Activated CD4-positive, alpha-beta T cell treated with anti-CD3 and anti-CD28 coated beads, Interleukin-2, amount 50 U/mL, for 24 hours (primary cell): ENCODE measurements around the gene THEM4.
A peak's percentile ranks its signal among the peaks of the same experiment; 100 is the strongest.
"Not testable (repeated sequence)": the region's sequence is repeated elsewhere in the genome, so short reads cannot be mapped to it uniquely, and the experiment has no call there.

Source experiments
- DNase-seq, 2 donors: peaks; one replicate each; pipeline ENCODE4 v3.0.0-alpha.2; 2020; ENCODE audit warnings: low read depth in 1 of 2, low spot score in 1 of 2

Gene THEM4

DNA sequence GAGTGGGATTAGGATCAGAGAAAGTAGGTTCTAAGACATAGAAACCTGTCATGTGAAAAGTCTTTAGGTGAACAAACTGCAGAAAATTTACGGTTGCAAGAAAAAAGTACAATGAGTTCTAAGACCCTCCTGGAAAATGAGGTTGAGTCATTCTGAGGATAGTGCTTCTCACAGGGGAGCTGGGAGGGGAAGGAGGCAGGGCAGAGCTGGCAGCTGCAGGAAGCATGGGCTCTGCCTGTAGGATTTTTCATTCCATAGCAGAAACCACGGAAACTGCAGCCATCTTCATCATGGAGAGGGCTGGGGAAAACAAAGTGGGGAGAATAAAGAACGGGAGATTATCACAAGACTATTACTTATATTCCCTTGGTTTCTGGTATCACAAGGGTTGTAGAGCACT lies 25.8 kb upstream of the THEM4 start:
- no peak for DNase-seq

DNA sequence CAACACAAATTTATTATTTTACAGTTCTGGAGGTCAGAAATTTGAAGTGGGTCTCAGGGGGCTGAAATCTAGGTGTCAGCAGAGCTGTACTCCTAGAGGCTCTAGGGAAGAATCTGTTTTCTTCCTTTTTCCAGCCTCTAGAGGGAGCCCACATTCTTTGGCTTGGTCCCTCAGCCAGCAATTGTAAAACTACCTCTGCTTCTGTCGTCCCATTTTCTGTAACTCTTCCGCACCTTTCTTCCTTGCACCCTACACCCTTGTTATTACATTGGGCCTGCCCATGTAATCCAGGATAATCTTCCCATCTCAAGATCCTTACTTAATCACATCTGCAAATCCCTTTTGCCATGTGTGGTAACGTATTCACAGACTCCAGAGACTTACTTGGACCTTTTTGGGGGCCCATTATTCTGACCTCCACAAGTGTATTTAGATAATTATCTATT lies 24.8 kb upstream of the THEM4 start:
- DNase-seq = peak in 1 of 2 donors; percentile 53

DNA sequence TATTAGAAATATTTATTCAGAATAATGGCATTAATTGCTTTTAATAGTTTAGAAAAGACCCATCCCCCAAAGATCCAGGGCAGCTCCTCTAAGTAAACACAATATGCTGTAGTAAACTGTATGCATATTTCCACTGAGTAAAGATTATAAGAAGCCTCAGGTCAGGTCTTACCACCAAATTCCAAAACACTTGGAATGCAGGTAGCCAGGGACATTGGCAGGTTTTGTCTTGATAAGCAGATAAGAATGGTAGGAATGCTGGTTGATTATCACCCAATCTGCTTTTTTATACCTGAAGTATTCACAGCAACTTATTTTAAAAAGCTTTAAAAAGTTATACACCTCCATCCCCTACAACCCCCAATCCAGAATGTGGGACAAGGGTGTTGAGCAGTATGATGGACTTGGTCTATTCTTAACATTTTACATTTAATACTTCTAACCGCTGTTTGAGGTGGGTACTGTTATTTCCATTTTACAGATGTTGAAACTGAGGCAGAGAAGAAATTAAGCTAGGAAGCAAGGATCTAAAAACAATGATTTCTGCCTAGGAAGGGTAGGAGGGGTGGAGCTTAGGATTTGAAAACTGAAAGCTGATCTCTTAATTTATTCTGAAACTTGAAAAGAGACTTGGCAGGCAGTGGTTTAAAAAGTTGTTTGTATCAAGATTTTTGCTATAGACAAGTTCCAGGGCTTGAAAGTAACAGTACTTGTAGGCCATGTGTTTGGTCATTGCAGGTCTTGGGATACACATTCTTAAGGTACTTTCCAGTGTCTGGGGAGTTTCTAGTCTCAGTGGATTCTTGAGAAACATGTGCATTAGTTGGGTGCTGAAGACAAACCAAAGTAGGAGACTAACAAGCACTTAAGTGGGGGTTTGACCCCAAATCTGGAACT lies 15.6 kb upstream of the THEM4 start:
- DNase-seq = no peak

DNA sequence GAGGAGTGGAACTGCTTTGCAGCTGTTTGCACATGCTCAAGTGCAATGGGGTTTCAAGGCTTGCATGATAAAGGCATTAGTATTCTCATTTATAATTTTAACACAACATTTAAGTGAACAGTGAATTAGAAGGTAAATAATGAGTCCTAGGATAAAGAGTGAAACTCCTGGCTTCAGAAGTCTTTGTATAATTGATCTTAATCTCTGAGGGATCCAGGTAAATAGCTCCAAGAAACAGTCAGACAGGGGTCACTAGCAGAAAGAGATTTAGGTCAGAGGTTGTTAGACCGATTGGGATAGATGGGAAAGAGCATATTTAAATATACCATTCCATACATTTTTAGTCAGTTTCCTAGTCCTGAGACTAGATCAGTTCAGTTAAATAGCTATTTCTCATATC lies 14.1 kb upstream of the THEM4 start:
- no peak for DNase-seq

DNA sequence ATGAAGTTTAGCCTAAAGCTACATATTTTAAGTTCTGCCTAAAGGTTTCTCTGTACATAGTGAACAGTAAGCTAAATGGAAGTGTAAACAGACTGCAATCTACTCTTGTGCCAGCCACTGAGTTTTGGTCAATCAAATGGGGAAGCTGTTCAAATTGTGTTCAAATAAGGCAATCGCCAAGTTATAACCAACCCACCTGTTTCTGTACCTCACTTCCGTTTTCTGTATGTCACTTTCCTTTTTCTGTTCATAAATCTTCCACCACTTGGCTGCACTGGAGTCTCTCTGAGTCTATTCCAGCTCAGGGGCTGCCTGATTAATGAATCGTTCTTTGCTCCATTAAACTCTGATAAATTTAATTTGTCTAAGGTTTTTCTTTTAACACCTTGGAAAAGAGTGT lies 10.8 kb upstream of the THEM4 start:
- no peak for DNase-seq

DNA sequence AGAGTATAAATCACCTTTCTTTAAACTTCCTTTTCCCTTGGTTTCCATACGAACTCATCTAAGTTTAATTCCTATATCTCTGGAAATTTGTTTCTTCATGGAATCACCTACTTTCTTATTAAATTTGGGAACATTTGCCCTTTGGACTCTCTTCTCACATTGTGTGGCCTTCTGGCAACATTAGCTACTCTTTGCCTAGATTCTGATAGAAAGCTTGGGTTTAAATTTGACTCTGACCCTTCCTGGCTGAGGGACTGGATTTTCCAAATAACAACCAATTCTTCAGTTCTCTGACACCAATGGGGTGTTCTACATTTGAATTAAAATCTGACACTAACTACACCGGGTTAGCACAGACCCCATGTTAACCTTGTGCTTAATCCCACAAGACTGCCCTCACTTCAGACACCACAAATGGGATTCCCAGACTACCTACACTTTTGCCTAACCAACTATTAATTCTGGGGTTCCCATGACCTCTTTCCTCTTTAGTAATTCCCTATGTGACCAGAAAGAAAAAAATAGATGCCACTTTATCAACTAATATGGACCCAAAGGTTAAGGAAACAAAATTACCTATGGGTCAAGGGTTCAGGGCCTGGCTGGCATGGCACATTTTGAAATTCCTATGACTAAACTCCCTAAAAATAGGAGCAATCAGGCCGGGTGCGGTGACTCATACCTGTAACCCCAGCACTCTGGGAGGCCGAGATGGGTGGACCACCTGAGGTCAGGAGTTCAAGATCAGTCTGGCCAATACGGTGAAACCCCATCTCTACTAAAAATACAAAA lies 9.7 kb upstream of the THEM4 start:
- DNase-seq = no peak

DNA sequence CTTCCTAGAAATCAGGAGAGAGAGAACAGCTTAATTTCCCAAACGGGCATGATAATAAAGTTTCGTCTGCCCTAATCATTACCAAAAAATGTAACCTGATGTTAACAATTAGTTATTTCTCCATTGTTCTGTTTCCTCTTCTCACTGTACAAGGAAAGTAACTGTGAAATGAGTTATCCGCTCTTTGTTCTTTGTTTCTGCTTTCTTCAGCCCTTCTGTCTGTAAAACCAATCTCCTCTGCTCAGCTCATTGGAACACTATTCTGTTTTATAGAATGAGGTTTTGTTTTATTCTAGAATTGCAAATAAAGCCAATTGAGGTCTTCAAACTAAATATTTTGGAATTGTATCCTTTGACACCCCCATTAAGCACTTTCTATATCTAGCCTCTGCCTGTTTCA lies 8.8 kb upstream of the THEM4 start:
- no peak for DNase-seq

DNA sequence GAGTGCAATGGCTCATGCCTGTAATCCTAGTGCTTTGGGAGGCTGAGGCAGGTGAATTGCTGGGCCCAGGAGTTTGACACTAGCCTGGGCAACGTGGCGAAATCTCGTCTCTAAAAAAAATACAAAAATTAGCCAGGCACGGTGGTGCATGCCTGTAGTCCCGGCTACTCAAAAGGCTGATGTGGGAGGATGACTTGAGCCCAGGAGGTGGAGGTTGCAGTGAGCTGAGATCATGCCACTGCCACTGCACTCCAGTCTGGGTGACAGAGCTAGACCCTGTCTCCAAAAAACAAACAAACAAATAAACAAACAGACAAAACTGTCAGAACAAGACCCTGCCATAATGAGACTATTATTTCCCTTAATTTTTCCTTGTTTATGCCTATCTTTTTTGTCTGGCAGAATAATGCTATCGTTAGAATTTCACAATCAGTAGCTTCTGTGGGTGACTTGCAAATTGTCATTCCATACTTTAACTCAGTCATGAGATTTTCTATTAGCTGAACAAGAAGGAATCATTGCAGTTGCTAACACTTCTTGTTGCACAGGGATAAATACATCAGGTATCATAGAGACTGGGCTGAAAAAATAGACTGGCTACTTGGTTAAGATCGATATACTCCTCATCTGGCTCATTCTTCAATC lies 7.5 kb upstream of the THEM4 start:
- DNase-seq = no peak

DNA sequence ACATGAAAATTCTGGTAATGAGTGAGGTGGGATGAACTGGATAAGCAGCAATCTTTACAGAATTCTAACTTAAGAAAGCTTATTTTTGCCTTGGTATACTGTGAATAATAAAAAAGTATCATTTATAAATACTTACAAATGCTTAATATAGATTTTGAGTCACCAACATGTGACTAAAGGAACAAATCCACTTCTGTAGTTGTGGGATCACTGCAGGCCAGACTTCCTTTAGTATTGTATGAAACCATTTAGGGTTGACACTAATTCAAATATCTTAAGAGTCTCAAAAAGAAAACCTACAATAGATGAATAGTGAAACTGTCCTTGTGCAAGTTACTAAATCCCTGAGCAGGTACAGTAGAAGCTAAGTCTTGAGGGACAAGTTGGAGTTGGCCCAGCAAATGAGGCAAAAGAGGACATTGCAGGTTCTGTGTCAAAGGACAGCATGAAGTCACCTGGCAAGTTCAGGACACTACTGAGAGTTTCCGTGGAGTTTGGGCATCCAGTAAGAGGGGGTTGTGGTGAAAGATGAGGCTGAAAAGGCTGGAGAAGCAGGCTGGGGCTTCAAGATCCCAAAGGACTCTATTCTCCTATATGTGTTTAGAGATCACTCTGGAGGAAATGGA lies 5.9 kb upstream of the THEM4 start:
- no peak for DNase-seq

DNA sequence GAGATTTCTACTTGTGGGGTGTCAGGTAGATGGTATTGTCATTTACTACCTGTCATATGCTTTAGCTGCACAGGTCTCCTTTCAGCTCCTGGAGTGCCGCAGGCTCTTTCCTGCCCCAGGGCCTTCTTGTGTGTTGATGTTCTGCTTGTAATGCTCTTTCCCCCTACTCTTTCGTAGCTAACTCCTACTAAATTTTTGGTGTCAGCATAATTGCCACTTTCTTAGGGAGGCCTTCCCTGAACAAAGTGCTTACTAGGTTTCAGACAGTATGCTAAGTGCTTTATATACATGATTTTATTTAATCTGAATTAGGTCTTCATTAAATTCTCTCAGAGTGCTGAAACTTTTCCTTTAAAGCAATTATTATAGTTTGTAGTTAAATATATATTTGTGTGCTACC lies 4.8 kb upstream of the THEM4 start:
- no peak for DNase-seq

DNA sequence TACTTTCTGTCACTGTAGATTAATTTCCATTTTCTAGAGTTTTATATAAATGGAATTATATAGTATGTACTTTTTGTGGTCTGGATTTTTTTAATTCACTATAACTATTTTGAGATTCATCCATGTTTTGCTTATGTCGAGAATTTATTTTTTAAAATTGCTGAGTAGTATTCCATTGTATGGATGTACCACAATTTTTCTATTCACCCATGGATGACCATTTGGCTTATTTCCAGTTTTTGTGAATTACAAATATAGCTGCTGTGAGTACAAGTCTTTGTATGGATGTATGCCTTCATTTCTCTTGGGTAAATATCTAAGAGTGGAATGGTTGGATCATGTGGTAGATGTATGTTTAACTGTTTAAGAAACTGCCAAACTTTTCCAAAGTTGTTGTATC lies 3.7 kb upstream of the THEM4 start:
- no peak for DNase-seq

DNA sequence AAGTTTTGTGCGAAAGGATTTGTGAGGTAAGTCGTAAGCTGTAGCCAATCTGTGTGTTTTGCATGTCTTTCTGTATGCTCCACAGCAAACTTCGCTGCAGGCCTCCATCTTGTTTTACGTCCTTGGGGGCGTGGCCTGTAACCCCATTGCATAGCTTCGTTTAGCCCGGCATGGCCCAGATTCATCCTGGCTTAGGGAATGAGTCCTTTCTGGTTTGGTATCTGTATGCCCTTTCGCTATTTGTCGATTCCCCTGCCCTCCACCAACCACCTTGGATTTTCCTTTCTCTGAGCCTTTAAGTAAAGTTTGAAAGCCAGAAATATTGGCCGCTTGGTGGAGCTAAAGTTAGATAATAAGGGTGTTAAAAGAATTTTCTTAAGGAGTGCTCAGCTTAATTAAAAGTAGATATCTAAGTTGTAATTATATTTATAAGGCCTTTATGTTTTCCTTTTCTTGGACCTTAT lies 1.1 kb downstream of the THEM4 start:
- no peak for DNase-seq

DNA sequence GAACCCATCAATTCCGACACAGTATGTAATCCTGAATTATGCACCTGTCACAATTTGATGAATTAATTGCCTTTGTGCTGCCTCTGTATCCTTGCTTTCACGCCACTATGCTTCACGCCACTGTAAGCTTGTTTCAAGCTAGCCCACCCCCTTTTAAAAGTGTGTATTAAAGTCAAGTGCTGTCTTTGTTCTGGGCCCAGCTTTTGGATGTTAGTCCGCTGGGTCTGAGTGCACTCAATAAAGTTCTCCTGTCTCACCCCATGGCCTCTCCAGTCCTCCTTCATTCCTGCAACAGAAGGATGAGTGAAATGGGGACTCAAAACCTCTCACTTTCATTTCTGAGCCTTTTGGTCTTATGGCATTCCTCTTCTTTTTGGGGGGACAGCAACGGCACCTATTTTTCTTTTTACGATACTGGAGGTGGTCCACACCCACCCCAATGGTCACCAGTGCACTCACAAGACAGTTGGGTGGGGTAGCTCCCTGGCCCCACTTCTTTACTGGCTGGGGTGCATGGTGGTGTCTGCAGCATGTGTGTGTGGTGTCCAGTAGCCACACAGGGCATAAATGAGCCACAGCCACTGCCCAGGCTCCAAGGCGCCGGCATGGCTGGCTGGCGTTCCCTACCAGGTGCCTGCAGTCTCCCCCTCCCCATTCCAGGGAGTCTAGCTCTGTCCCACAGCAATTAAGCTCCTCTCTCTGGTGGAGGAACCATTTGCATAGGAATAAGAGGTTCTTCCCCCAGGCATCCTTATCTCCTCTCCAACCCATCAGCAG lies 1.8 kb downstream of the THEM4 start:
- no peak for DNase-seq

DNA sequence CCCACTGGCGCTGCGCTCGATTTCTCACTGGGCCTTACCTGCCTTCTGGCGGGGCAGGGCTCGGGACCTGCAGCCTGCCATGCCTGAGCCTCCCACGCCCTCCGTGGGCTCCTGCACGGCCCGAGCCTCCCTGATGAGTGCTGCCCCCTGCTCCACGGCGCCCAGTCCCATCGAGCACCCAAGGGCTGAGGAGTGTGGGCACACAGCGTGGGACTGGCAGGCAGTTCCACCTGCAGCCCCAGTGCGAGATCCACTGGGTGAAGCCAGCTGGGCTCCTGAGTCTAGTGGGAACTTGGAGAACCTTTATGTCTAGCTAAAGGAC lies 3.0 kb downstream of the THEM4 start:
- DNase-seq = not testable (repeated sequence)

DNA sequence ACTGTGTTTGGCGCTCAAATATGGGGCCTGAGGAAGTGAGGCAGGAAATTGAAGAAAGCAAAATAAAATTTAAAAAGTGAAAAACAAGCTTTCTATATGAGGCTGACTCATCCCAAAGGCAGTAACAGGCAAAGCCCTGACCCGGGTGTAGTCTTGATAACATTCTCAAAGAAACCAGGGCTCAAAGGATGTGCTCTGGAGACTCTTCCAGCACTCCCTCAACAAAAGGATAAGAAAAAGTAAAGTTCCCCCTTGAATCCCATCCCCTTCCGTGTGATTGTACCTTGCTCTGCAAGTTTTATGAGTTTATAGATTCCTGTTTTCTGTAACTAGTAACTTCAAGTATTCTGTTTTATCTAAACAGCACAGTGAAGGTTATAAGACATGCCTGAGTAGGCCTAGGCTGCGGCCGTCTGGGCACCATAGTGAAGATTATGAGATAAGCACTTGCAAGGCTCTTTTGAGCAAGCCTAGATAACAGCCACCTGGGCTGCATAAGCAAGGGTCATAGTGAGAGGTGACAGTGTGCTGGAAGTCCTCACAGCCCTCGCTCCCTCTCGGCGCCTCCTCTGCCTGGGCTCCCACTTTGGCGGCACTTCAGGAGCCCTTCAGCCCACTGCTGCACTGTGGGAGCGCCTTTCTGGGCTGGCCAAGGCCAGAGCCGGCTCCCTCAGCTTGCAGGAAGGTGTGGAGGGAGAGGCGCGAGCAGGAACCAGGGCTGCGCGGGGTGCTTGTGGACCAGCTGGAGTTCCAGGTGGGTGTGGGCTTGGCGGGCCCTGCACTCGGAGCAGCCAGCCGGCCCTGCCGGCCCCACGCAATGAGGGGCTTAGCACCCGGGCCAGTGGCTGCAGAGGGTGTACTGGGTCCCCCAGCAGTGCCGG lies 3.6 kb downstream of the THEM4 start:
- DNase-seq = peak in 1 of 2 donors; percentile 30

DNA sequence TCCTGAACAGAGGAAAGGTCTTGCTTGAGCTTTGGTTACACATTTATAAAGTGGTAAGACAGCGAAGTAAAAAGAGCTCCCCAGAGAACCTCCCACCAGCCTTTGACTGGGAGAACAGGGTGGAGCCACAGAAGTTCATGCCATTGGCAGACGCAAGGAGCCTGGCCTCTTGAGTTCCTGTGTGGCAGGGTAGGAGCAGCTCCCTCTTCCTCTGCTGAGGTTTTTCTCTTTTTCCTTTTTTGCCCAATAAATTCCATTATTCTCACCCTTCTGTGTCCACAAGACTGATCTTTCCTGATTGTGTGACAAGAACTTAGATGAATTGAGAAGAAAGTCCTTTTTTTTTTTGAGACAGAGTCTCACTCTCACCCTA lies 4.3 kb downstream of the THEM4 start:
- DNase-seq = peak; percentile 30 to 51

DNA sequence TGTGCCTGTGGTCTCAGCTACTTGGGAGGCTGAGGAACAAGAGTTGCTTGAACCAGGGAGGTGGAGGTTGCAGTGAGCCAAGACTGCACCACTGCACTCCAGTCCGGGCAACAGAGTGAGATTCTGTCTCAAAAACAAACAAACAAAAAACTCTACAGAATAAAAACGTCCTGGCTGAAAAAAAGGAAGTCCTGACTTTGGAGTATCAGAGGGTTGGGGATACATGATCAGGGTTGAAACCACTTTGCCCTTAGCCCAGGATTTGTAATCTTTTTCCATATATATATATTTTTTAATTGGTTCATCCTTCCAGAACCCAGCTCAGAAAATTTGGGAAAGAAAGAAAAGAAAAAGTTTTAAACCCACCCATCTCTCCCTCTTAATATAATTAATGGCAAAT lies 6.5 kb downstream of the THEM4 start:
- DNase-seq = no peak

DNA sequence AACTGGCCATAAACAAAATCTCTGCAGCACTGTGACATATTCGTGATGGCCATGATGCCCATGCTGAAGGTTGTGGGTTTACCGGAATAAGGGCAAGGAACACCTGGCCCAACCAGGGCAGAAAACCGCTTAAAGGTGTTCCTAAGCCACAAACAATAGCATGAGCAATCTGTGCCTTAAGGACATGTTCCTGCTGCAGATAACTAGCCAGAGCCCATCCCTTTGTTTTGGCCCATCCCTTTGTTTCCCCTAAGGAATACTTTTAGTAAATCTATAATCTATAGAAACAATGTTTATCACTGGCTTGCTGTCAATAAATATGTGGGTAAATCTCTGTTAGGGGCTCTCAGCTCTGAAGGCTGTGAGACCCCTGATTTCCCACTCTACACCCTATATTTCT lies 8.5 kb downstream of the THEM4 start:
- not testable (repeated sequence) for DNase-seq

DNA sequence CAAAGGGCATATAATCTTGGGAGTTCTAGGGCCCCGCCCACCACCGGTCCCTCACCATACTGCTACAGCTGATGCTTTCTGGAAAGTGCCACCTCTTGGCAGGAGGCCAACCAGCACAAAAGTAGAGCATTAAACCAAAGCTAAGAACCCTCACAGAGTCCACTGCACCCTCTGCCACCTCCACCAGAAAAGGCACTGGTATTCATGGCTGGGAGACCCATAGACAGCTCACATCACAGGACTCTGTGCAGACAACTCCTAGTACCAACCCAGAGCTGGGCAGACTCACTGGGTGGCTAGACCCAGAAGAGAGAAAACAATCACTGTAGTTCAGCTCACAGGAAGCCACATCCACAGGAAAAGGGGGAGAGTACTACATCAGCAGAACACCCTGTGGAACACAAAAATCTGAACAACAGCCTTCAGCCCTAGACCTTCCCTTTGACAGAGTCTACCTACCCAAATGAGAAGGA lies 10.8 kb downstream of the THEM4 start:
- DNase-seq = peak in 1 of 2 donors; percentile 27
